ENCODE results near the gene FBXL5.

Gene FBXL5

GRCh38 chr4:15676039-15676438 lies 20.9 kb upstream of the FBXL5 start:
- DNase-seq (ENCODE audit: low read depth in 2 of 2): no peak

DNA sequence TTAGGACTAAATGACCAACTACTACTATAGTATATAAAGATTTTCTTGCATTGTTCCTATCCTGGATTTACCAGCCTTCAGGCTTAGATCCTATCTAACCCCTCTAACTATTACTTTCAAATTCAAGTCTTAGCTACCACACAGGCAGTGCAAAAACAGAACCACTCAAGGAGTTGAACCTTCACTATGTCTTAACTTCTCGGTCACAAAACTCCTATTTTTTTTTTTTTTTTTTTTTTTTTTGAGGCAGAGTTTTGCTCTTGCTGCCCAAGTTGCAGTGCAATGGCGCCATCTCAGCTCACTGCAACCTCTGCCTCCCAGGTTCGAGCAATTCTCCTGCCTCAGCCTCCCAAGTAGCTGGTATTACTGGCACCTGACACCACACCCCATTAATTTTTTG lies 20.2 kb upstream of the FBXL5 start:
- DNase-seq (ENCODE audit: low read depth in 2 of 2): no peak

DNA sequence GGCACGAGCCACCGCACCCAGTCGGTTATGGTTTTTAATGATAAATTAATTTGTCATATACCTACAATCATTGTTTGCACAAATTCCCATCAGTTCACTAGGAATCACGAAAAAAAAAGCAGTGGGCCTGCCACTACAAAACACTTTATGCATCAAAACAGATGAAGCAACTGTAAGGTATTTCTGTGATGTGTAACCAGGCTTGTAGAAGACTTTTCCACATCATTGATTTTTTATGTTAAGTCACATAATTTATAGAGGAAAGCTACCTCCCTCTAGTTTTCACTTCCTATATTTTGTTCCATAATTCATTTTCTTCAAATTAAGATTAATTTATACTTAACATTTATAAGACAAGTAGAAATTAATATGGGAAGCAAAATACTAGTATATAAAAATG lies 19.8 kb upstream of the FBXL5 start:
- no peak for DNase-seq (ENCODE audit: low read depth in 2 of 2)

- no peak for DNase-seq (ENCODE audit: low read depth in 2 of 2)
Measured at GRCh38 chr4:15674046-15674445, 18.9 kb upstream of the FBXL5 start.

DNA sequence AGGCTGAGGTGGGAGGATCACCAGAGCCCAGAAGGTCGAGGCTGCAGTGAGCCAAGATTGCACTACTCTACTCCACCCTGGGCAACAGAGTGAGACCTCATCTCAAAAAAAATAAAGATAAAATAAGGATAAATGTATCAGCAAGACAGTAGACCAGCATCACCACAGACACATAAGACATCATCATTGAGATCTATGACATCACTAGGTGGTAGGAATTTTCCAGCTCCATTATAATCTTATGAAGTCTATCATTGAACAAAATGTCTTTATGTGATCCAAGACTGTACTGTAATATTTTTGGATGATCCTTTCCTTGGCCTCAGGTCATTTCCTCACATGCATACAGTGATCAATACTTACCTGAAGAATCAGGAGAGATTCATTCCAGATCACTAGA lies 18.2 kb upstream of the FBXL5 start:
- no peak for DNase-seq (ENCODE audit: low read depth in 2 of 2)

- no peak for DNase-seq (ENCODE audit: low read depth in 2 of 2)
Measured at GRCh38 chr4:15672101-15672500, 16.9 kb upstream of the FBXL5 start.

DNA sequence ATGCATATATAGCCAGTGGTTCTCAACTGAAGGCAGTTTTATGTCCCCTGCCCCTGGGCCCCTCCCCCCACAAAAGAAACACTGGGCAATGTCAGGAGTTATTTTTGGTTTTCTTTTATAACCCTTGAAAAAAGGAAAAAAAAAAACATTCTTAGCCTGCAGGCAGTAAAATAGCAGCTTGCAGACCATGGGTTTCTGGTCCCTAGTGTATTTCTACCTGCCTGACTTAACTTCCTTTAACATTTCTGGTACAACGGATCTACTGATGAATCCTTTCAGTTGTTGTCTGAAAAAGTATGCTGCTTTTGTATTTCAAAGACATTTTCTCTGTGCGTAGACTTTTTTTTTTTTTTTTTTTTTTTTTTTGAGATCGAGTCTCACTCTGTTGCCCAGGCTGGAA lies 15.4 kb upstream of the FBXL5 start:
- no peak for DNase-seq (ENCODE audit: low read depth in 2 of 2)

DNA sequence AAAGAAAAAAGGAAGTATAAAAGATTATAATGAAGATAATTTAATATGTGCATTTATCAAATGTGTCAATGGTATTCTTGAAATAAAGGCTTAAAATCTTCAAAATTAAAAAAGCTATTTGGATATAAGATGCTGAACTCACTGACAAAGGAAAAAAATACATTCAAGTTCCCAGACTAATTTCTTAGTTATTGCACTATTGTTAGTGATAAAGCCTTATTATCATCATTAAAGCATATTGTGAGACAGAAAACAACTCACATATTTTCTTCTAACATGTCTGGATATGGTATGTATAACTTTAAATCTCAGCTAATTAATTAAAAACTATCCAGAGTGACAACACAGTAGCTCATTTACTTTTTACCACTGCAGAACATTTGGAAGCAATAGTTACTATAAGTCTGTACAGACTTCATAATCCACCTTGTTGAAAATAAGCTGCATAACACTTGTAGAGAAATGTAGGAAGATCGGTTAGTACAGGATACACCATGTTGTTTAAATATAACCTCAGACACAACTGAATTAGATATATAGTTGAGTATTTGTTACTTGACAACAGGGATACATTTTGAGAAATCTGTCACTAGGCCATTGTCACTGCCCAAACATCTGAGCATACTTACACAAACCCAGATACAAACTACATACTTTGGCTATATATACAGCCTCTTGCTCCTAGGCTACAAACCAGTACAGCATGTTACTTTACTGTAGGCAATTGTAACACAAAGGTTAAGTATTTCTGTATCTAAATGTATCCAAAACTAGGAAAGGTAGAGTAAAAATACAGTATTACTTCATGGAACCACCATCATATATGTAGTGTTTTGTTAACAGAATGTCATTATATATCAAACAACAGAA lies 13.6 kb upstream of the FBXL5 start:
- DNase-seq (ENCODE audit: low read depth in 2 of 2): no peak

DNA sequence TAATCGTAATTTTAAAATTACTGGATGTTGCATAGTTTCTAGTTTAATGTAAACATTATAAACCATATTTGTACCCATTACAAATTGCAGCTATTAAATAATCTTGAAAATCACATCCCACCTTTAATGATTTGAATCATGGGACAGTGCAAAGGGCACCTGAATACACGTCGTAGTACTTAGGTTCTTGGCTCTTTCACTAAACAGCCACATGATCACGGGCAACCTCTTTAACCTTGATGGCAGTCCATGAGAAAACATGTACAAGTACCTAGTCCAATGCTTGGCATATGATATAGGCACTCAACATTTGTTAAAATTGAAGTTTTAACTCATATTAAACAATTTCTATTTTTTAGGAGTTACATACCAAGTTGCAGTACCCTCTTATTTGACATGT lies 11.8 kb upstream of the FBXL5 start:
- no peak for DNase-seq (ENCODE audit: low read depth in 2 of 2)

- no peak for DNase-seq (ENCODE audit: low read depth in 2 of 2)
Measured at GRCh38 chr4:15665753-15666365, 10.7 kb upstream of the FBXL5 start.

- no peak for DNase-seq (ENCODE audit: low read depth in 2 of 2)
Measured at GRCh38 chr4:15659768-15660570, 4.8 kb upstream of the FBXL5 start.

GRCh38 chr4:15658781-15659180 lies 3.6 kb upstream of the FBXL5 start:
- no peak for DNase-seq (ENCODE audit: low read depth in 2 of 2)

DNA sequence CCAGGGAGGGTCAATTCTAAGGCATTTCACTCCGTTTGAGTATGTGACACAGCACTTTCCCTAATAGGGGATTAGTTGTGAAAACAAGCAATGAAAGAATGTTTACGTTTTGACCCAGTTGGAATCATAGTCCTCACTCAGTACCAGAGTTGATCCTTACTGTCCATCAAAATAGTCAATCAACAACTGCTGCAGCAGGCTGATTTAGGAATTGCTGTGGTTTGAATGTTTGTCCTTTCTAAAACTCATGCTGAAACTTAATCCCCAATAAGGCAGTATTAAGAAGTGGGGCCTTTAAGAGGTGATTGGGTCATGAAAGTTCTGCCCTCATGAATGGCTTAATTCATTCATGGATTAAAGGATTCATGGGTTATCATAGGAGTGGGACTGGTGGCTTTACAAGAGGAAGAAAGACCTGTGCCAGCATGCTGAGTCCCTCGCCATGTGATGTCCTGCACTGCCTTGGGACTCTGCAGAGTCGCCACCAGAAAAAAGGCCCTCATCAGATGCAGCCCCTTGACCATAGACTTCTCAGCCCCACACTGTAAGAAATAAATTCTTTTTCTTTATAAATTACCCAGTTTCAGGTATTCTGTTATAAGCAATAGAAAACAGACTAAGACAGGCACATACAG lies 3.1 kb upstream of the FBXL5 start:
- no peak for DNase-seq (ENCODE audit: low read depth in 2 of 2)

DNA sequence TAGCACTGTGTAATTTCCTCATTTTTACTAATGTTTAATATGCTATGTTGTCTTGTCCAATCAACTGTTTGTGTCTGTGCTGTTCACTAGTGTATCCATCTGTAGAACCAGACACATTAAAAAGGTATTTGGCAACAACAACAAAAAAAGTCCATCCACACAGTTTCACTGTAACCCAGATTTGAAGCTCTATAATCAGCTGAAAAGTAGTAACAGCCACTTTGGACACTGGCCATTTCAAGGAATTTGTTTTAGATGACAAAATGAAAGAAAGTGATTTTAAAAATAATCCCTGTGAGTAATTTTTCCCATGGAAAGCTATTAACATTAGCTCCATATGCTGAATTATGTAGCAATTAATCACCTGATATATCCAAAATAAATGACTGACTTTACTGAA lies 2.2 kb upstream of the FBXL5 start:
- DNase-seq (ENCODE audit: low read depth in 2 of 2): no peak

DNA sequence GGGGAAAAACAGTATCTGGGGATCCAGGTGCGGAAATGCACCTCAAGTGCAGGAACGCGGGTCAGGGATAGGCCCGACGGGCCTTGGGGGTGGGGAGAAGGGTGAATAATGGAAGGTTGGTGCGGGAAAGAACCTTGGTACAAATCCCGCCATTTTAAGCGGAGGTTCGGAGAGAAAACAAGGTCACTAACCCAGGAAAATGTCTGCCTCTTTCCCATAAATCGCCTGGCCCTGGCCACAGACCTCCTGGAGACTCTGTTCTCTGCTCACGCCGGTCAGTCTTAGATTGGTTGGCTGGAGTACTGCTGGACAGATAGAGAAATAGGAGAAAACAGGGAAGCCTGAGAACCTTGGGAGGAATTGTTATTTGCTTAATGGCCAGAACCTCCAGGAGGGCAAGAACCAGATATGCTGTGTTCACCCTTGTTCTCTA lies 897 bp upstream of the FBXL5 start:
- DNase-seq (ENCODE audit: low read depth in 2 of 2): no peak

- peak; percentile 9 to 12 for DNase-seq (ENCODE audit: low read depth in 2 of 2)
Measured at GRCh38 chr4:15654593-15655222, 449 bp downstream of the FBXL5 start.

DNA sequence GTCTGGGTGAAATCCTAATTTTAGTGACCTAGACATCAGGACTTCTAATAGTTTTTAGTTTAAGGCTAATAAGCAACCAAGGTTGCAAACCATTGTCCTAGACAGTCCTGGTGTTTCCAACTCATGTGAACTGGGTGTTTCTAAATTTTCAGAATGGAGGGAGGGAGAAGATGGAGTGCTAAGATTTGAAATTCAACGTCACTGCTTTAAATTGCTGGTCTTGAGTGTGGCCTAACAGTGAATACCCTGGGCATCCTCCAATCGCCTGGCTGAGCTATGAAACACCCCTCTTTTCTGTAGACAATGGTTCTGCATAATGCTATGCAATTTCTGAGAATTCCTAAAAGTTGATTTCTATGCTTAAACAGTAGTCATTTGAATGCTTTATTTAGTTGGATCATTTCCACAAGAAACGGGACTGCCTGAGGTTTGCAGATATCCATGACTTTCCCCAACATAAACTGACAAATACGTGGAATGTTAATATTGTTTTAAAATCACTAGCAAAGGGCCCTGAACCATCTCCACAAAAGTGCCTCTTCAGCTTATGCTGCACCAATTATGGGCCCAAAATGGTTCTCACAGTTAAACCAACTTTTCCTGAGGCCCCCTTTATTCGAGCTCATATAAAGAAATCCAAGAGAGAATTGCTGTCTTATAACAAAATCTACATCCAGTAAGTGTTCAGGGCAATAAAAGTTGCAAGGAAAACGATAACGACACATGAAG lies 1.1 kb downstream of the FBXL5 start:
- DNase-seq (ENCODE audit: low read depth in 2 of 2): no peak

DNA sequence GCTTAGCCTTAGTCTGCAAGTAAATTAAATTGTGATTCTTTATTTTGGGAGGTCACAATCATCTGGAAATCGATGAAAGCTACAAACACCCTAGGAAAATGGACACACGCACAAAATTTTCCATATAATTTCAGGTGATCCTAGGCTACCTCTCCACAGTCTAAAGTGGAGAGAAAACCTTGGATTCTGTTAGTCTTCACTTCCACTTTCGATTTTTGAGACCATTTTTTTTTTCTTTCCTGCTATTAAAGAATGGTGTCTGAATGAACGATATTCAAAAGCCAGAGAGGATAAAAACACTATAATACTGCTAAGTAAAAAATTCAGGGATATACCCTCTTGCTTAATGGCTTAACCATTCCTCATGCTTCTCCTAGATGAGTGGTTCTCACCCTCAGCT lies 1.7 kb downstream of the FBXL5 start:
- DNase-seq (ENCODE audit: low read depth in 2 of 2): no peak

DNA sequence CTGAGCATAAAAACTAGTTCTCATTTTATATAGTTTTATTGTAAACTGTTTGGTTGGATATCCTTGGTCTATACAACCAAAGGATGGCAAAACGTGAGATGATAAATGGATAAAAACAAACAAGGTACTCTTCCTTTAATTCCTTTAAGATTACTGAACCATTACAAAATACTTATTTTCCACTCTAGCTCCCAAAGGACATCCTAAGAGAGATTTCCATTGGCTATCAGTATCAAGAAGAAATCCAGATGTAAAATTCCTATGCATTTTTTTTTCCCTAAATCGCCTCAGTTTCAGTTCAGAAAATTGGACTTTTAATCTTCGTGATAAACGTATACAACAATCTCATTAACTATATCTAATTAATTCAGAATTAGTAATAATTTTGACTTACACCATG lies 2.3 kb downstream of the FBXL5 start:
- no peak for DNase-seq (ENCODE audit: low read depth in 2 of 2)

- DNase-seq (ENCODE audit: low read depth in 2 of 2): no peak
Measured at GRCh38 chr4:15652191-15652590, 3.0 kb downstream of the FBXL5 start.

- DNase-seq (ENCODE audit: low read depth in 2 of 2): no peak
Measured at GRCh38 chr4:15651676-15652075, 3.5 kb downstream of the FBXL5 start.

Data from stimulated activated CD8-positive, alpha-beta memory T cell treated with anti-CD3 and anti-CD28 coated beads, Interleukin-7, amount 100 ng/mL, for 1 hour (primary cell).